ENCODE measurements around the gene LIMCH1.
"Not testable (repeated sequence)": the region's sequence is repeated elsewhere in the genome, so short reads cannot be mapped to it uniquely, and the experiment has no call there.

Gene LIMCH1

GRCh38 chr4:41678086-41678816 lies 140.3 kb downstream of the LIMCH1 start:
- no peak for DNase-seq (ENCODE audit: low read depth in 1 of 2, low spot score in 1 of 2)

GRCh38 chr4:41678951-41679350 lies 141.0 kb downstream of the LIMCH1 start:
- no peak for DNase-seq (ENCODE audit: low read depth in 1 of 2, low spot score in 1 of 2)

- no peak for DNase-seq (ENCODE audit: low read depth in 1 of 2, low spot score in 1 of 2)
These were observed 142.0 kb downstream of the LIMCH1 start for GRCh38 chr4:41679991-41680390.

GRCh38 chr4:41681054-41681453 lies 143.1 kb downstream of the LIMCH1 start:
- DNase-seq (ENCODE audit: low read depth in 1 of 2, low spot score in 1 of 2), result no peak

- no peak for DNase-seq (ENCODE audit: low read depth in 1 of 2, low spot score in 1 of 2)
These were observed 145.4 kb downstream of the LIMCH1 start for GRCh38 chr4:41683326-41683725.

- no peak for DNase-seq (ENCODE audit: low read depth in 1 of 2, low spot score in 1 of 2)
These were observed 148.9 kb downstream of the LIMCH1 start for GRCh38 chr4:41686893-41687292.

- no peak for DNase-seq (ENCODE audit: low read depth in 1 of 2, low spot score in 1 of 2)
These were observed 150.0 kb downstream of the LIMCH1 start for GRCh38 chr4:41687971-41688370.

GRCh38 chr4:41692717-41693345 lies 154.9 kb downstream of the LIMCH1 start:
- peak in 1 of 2 donors; percentile 3 for DNase-seq (ENCODE audit: low read depth in 1 of 2, low spot score in 1 of 2)

- no peak for DNase-seq (ENCODE audit: low read depth in 1 of 2, low spot score in 1 of 2)
These were observed 155.7 kb downstream of the LIMCH1 start for GRCh38 chr4:41693629-41694028.

GRCh38 chr4:41696131-41696530 lies 158.2 kb downstream of the LIMCH1 start:
- DNase-seq (ENCODE audit: low read depth in 1 of 2, low spot score in 1 of 2), result no peak

DNA sequence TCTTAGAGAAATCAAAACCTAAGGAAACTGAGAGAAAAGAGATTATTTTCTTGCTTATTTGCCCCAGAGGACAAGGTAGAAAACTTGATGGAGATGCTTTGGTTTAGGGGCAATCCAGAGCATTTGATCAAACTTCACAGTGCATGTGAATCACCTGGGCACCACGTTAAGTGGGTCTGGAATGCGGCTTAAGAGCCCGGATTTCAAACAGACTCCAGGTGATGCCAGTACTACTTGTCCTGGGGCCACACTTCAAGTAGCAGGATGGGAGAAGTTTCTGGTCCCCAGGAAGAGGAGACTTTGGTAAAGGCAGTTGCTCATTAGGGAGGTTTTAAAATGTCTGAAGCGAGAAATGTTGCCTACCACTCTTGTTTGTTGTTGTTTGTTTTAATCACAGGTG lies 158.8 kb downstream of the LIMCH1 start:
- DNase-seq (ENCODE audit: low read depth in 1 of 2, low spot score in 1 of 2), result no peak

DNA sequence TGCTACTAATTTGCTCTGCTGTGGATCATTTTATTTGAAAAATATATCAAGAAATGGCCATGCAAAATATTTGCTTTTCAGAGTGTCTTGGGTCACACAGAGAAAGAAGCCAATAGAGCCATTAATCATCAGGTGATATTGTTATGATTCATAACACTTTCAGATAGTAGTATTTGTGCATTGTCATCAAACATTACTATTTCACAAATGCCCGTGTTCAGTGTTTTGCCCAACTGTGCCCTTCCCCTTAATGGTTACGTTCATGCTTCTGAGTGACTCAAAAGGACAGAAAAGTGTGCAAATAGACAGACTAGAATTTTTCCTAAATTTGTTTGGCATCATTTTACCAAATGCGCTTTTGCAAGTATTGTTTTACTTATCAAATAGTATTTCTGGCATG lies 164.0 kb downstream of the LIMCH1 start:
- DNase-seq (ENCODE audit: low read depth in 1 of 2, low spot score in 1 of 2), result no peak

- DNase-seq (ENCODE audit: low read depth in 1 of 2, low spot score in 1 of 2), result no peak
These were observed 164.8 kb downstream of the LIMCH1 start for GRCh38 chr4:41702770-41703169.

GRCh38 chr4:41703785-41704184 lies 165.8 kb downstream of the LIMCH1 start:
- DNase-seq (ENCODE audit: low read depth in 1 of 2, low spot score in 1 of 2), result no peak

DNA sequence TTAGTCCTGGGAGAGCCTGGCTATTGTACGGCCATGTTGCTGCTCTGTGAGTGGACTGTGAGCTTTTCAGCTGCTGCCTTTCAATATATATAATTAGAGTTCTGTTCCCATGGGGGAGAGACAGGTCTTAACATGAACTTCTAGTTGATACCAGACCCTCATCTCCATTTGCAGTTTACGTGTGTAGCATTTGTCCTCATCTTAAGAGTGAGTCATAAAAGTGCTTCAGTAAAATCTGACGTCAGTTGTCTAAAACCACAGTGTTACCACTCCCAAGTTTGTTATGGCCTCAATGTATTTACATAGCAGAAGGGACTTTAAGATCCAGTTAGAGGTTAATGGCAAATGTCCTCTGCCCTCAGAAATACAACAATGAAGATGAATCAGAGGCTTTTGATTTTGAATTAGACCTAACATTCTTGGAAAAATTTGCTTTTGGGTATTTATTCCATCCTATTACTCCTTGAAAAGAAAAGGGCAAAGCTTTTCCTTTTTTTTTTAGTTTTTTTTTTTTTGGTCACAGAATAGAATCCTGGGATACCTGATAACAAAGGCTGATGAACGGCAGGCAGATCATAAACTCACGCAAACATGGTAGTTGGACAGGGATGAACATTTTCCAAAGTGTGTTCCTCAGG lies 172.0 kb downstream of the LIMCH1 start:
- DNase-seq (ENCODE audit: low read depth in 1 of 2, low spot score in 1 of 2), result no peak

- not testable (repeated sequence) for DNase-seq (ENCODE audit: low read depth in 1 of 2, low spot score in 1 of 2)
These were observed 173.7 kb downstream of the LIMCH1 start for GRCh38 chr4:41711654-41712053.

GRCh38 chr4:41712425-41712824 lies 174.5 kb downstream of the LIMCH1 start:
- DNase-seq (ENCODE audit: low read depth in 1 of 2, low spot score in 1 of 2), result no peak

GRCh38 chr4:41713768-41714167 lies 175.8 kb downstream of the LIMCH1 start:
- no peak for DNase-seq (ENCODE audit: low read depth in 1 of 2, low spot score in 1 of 2)

GRCh38 chr4:41714364-41715000 lies 176.5 kb downstream of the LIMCH1 start:
- DNase-seq (ENCODE audit: low read depth in 1 of 2, low spot score in 1 of 2), result no peak

GRCh38 chr4:41715155-41715554 lies 177.2 kb downstream of the LIMCH1 start:
- no peak for DNase-seq (ENCODE audit: low read depth in 1 of 2, low spot score in 1 of 2)

GRCh38 chr4:41718907-41719306 lies 180.9 kb downstream of the LIMCH1 start:
- DNase-seq (ENCODE audit: low read depth in 1 of 2, low spot score in 1 of 2), result no peak

DNA sequence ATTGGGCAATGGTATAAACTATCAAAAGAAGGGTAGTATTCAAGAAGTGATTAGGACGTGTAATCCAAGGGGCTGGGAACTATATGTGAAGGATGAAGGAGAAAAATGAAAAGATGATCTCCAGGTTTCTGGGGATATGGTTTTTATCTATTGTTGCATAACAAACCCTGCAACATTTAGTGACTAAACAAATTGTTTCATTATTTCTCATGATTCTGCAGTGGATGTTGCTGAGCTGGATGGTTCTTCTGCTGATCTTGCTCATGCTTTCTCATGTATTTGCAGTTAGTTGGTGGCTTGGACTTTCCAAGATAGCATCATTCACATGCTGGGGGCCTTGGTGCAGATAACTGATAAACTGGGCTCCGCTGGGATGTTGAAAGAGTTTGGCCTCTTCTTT lies 181.5 kb downstream of the LIMCH1 start:
- DNase-seq (ENCODE audit: low read depth in 1 of 2, low spot score in 1 of 2), result no peak

All from stimulated activated CD4-positive, alpha-beta T cell treated with anti-CD3 and anti-CD28 coated beads, Interleukin-15, amount 100 ng/mL, for 1 hour (primary cell).